Karpas-422 (cell line): ENCODE measurements around the gene ZDHHC7. TPM values are rescaled to one million over a fixed set of nuclear protein-coding genes. Genes with fewer than 3 reads are reported as not detected.

Experiments used
- DNase-seq: peaks from one replicate; pipeline ENCODE4 v3.0.0-alpha.2; 2015
- H2AFZ ChIP-seq: fragments of 200-600 bp; sonication (generic); 2 replicates; pipeline ENCODE4 v1.6.1; 2014; ENCODE audit warnings: antibody characterized with exemption, low read length, mixed read lengths
- H3K27ac ChIP-seq: fragments of 200-600 bp; sonication (generic); 2 replicates; pipeline ENCODE4 v1.5.1; 2014; ENCODE audit warnings: mild to moderate bottlenecking, low read length, moderate library complexity
- H3K27me3 ChIP-seq: fragments of 200-600 bp; sonication (generic); 2 replicates; pipeline ENCODE4 v1.6.1; 2014; ENCODE audit warnings: low read length, mixed read lengths
- H3K36me3 ChIP-seq: fragments of 200-600 bp; sonication (generic); 2 replicates; pipeline ENCODE4 v1.6.1; 2014; ENCODE audit warnings: low read length, mixed read lengths; ENCODE audit not compliant: insufficient read depth
- H3K4me1 ChIP-seq: fragments of 200-600 bp; sonication (generic); 2 replicates; pipeline ENCODE4 v1.6.1; 2014; ENCODE audit warnings: mild to moderate bottlenecking, low read length, mixed read lengths
- H3K4me2 ChIP-seq: fragments of 200-600 bp; sonication (generic); 2 replicates; pipeline ENCODE4 v1.6.1; 2014; ENCODE audit warnings: low read length, low read depth, mild to moderate bottlenecking; ENCODE audit not compliant: poor library complexity, severe bottlenecking
- H3K4me3 ChIP-seq: fragments of 200-600 bp; sonication (generic); 2 replicates; pipeline ENCODE4 v1.5.1; 2014; ENCODE audit warnings: mild to moderate bottlenecking, antibody characterized with exemption, low read length, mixed read lengths
- H3K79me2 ChIP-seq: fragments of 200-600 bp; sonication (generic); 2 replicates; pipeline ENCODE4 v1.6.1; 2014; ENCODE audit warnings: mild to moderate bottlenecking, low read length, mixed read lengths
- H3K9ac ChIP-seq: fragments of 200-600 bp; sonication (generic); 2 replicates; pipeline ENCODE4 v1.6.0; 2014; ENCODE audit warnings: low read length
- H3K9me2 ChIP-seq: fragments of 200-600 bp; sonication (generic), shearing (Covaris generic); replicated peaks from 2 replicates; pipeline ENCODE4 v1.6.0; 2014; ENCODE audit warnings: mild to moderate bottlenecking, low read length, moderate library complexity; ENCODE audit not compliant: insufficient read depth
- H3K9me3 ChIP-seq: fragments of 300-700, 200-600 bp; sonication (generic); 2 replicates; pipeline ENCODE4 v1.6.1; 2014; ENCODE audit warnings: low read length, mixed read lengths
- H4K20me1 ChIP-seq: fragments of 200-600 bp; sonication (generic); 2 replicates; pipeline ENCODE4 v1.6.1; 2014; ENCODE audit warnings: mild to moderate bottlenecking, antibody characterized with exemption, low read length, low read depth; ENCODE audit not compliant: insufficient read depth
- total RNA-seq: library from RNA; depleted of rRNA; stranded (reverse); fragments of >200 nt; shearing (Covaris generic); gene quantifications from 2 replicates; pipeline ENCODE4 v1.2.3, GENCODE V29; 2014; ENCODE audit warnings: low replicate concordance; rRNA removed

The ZDHHC7 gene
- total RNA-seq = 22.5 and 27.8 TPM in 2 replicates

- peak within 1 kb of the TSS; percentile 70 for H3K27ac ChIP-seq
- peak within 1 kb of the TSS; percentile 99 for H3K4me3 ChIP-seq
Observed at GRCh38 chr16:85010931-85011845, at the start of gene ZDHHC7. Gene ZDHHC7, minus strand, starts transcription at chr16:85011535. Its CDS starts 20,917 bp downstream, at chr16:84990618.

GRCh38 chr16:85058909-85059308, 47.6 kb upstream of the ZDHHC7 start:
- Histone ChIP-seq H3K27ac (no peak overlapping the region), H3K9me2 (no peaks in the 10 kb centered on the region), H2AFZ (no peak overlapping the region), H3K4me3 (no peak overlapping the region), H3K4me2 (no peak overlapping the region), H3K9ac (no peak overlapping the region), H4K20me1 (peaks cover 6% of the 10 kb centered on the region; the same call in 1 of the 2 replicates), H3K79me2 (no peaks in the 10 kb centered on the region), H3K4me1 (peaks cover 33% of the 10 kb centered on the region), H3K36me3 (no peaks in the 10 kb centered on the region), H3K9me3 (no peaks in the 10 kb centered on the region), H3K27me3 (no peaks in the 10 kb centered on the region)
- DNase-seq = no peak

More at GRCh38 chr16:85010931-85011845, at the start of gene ZDHHC7:
- no peaks in the 10 kb centered on the region for H3K9me3 ChIP-seq
- peak within 1 kb of the TSS; percentile 97 for H3K9ac ChIP-seq
- peaks cover 18% of the 10 kb centered on the region for H3K4me1 ChIP-seq
- peak within 1 kb of the TSS; percentile 74 for H3K4me2 ChIP-seq
- DNase-seq = peak; percentile 96
- peak within 1 kb of the TSS; percentile 42; the same call in 1 of the 2 replicates for H2AFZ ChIP-seq
- H3K27me3 ChIP-seq = no peaks in the 10 kb centered on the region
- H3K36me3 ChIP-seq = no peaks in the 10 kb centered on the region
- H3K9me2 ChIP-seq = no peaks in the 10 kb centered on the region
- peaks cover 46% of the 10 kb centered on the region for H3K79me2 ChIP-seq
- H4K20me1 ChIP-seq = no peaks in the 10 kb centered on the region; the same call in 1 of the 2 replicates

DNA sequence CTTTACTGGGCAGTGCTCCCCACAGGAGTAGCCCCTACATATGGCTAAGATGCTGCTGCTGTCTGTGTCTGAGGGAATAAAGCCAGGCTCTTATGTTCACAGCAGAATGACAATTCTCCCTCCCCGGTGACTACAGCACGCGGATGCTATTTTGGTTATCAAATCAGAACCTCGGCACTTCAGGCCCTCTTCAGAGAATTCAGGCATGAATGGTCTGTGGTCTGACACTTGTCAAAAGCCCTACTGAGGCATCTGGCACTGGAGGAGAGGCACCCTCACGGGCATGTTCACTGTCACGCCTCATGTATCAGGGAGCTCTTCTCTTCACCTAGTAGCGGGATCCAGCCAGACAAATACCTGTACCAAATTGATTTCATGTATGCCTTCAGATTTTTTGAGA, 46.6 kb upstream of the ZDHHC7 start:
- Histone ChIP-seq H3K27me3 (no peaks in the 10 kb centered on the region), H3K4me1 (peaks cover 33% of the 10 kb centered on the region), H3K79me2 (no peaks in the 10 kb centered on the region), H2AFZ (no peak overlapping the region), H3K9me2 (no peaks in the 10 kb centered on the region), H3K4me2 (peak overlapping the region; percentile 30), H3K4me3 (no peak overlapping the region), H3K36me3 (no peaks in the 10 kb centered on the region), H4K20me1 (peaks cover 6% of the 10 kb centered on the region; the same call in 1 of the 2 replicates), H3K9me3 (no peaks in the 10 kb centered on the region), H3K9ac (no peak overlapping the region), H3K27ac (no peak overlapping the region)
- DNase-seq = peak; percentile 82

DNA sequence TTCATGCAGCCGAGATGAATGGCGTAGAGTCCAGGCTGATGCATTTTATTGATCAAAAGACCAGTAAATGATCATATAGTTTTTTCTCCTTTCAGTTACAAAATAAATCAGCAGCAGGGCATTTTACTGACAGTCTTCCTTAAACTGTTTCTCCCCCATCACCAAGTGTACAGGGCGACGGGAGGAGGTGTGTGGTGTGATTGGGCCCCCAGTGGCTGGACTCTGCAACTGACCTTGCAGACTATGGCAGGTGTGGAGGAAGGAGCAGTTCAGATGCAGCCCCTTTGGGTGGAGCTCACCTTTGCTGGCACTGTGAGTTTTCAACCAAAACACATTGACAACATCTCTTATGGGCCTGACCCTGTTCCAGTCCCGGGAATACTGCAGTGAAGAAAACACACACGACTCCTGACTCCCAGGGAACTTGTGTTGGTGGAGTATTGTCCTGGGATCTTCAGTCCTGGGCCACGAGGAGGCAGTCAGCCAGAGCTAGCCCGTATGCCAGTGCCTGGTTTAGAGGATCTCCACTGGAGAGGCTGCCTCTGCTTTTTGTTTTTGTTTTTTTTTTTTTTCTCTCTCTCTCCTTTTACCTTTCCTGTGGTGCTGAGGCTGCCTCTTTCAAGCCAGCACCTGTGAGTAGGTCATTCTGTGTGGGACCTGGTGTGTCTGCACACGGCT, 46.0 kb upstream of the ZDHHC7 start:
- no peaks in the 10 kb centered on the region for H3K9me2 ChIP-seq
- H3K9me3 ChIP-seq = no peaks in the 10 kb centered on the region
- H3K4me2 ChIP-seq = peak overlapping the region; percentile 30
- H3K27ac ChIP-seq = no peak overlapping the region
- peaks cover 33% of the 10 kb centered on the region for H3K4me1 ChIP-seq
- no peak overlapping the region for H3K4me3 ChIP-seq
- no peaks in the 10 kb centered on the region for H3K27me3 ChIP-seq
- H3K36me3 ChIP-seq = no peaks in the 10 kb centered on the region
- H2AFZ ChIP-seq = no peak overlapping the region
- H4K20me1 ChIP-seq = peaks cover 6% of the 10 kb centered on the region; the same call in 1 of the 2 replicates
- H3K9ac ChIP-seq = no peak overlapping the region
- peak; percentile 46 for DNase-seq
- H3K79me2 ChIP-seq = no peaks in the 10 kb centered on the region

GRCh38 chr16:85056211-85056748, 44.9 kb upstream of the ZDHHC7 start:
- Histone ChIP-seq H3K79me2 (no peaks in the 10 kb centered on the region), H3K4me3 (no peak overlapping the region), H3K9ac (no peak overlapping the region), H3K27ac (no peak overlapping the region), H3K27me3 (no peaks in the 10 kb centered on the region), H3K36me3 (no peaks in the 10 kb centered on the region), H4K20me1 (peaks cover 6% of the 10 kb centered on the region; the same call in 1 of the 2 replicates), H2AFZ (no peak overlapping the region), H3K9me2 (no peaks in the 10 kb centered on the region), H3K4me2 (no peak overlapping the region), H3K4me1 (peaks cover 33% of the 10 kb centered on the region), H3K9me3 (no peaks in the 10 kb centered on the region)
- no peak for DNase-seq

DNA sequence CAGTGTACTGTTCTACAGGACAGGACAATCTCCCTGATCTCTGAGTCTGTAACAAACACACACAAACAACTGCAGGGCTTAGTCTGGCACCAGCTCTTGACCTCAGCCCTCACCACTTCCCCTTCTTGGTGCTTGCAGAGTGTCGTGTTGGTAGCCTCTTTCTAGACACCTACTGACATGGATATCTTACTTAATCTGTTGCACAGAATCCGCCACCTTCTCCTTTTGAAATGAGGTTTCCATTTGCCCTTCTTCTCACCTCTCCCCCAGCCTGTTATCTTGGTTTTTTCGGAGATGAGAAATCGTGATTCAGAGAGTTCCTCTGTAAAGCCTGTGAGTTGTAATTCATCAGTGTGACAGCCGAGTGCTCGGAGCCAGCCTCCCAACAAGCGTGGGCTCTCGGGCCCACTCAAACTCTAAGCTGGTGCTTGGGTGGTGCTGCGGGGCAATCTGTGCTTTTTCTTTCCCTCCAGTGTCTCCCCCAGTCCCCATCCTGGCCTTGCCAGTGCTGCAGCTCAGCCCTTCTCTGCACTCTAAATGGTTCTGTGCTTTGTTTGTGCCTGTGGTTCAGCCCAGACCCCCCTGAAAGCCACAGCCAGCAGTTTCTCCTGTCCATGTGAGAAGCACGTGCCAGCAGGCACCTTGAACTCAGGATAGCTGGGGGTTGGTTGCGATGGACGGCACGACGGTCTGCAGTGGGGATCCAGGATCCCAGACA, 44.3 kb upstream of the ZDHHC7 start:
- Histone ChIP-seq H3K27ac (no peak overlapping the region), H3K36me3 (no peaks in the 10 kb centered on the region), H3K4me3 (no peak overlapping the region), H3K9ac (no peak overlapping the region), H2AFZ (no peak overlapping the region), H3K79me2 (no peaks in the 10 kb centered on the region), H3K4me1 (peaks cover 33% of the 10 kb centered on the region), H3K27me3 (no peaks in the 10 kb centered on the region), H3K9me2 (no peaks in the 10 kb centered on the region), H3K9me3 (no peaks in the 10 kb centered on the region), H3K4me2 (peak overlapping the region; percentile 13), H4K20me1 (peaks cover 6% of the 10 kb centered on the region; the same call in 1 of the 2 replicates)
- peak; percentile 68 for DNase-seq

DNA sequence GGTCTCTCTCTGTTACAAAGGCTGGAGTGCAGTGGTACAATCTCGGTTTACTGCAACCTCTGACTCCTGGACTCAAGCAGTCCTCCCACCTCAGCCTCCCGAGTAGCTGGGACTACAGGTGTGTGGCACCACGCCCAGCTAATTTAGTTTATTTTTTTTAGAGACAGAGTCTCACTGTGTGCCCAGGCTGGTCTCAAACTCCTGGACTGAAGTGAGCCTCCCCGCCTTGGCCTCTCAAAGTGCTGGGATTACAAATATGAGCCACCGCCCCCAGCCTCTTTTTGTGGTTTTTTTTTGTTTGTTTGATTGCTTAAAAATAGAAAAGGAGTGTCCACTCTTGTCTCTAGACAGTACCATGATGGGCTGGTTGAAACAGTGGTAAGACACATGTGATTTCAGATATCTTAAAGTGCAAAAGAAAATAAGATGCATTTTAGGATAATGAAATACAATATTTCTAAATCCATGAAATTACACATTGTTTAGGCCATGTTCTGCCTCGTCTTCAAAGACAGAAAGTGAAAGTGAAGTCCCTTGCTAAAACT, 43.7 kb upstream of the ZDHHC7 start:
- H3K4me2 ChIP-seq = peak overlapping the region; percentile 13
- peaks cover 6% of the 10 kb centered on the region; the same call in 1 of the 2 replicates for H4K20me1 ChIP-seq
- H3K4me1 ChIP-seq = peaks cover 33% of the 10 kb centered on the region
- H3K9me3 ChIP-seq = no peaks in the 10 kb centered on the region
- H3K9me2 ChIP-seq = no peaks in the 10 kb centered on the region
- no peaks in the 10 kb centered on the region for H3K79me2 ChIP-seq
- no peak overlapping the region for H3K4me3 ChIP-seq
- no peak overlapping the region for H2AFZ ChIP-seq
- H3K27me3 ChIP-seq = no peaks in the 10 kb centered on the region
- no peak overlapping the region for H3K27ac ChIP-seq
- H3K36me3 ChIP-seq = no peaks in the 10 kb centered on the region
- DNase-seq = no peak
- no peak overlapping the region for H3K9ac ChIP-seq
